Astrocyte (in vitro differentiated cells and primary cell): Measurements from ENCODE around the gene DNMT3B. TPM values are rescaled to one million over a fixed set of nuclear protein-coding genes. Genes with fewer than 3 reads are reported as not detected.

Experiments
- DNase-seq: peaks from one replicate; pipeline ENCODE4 v3.0.0-alpha.2; 2010; ENCODE audit warnings: low read depth
- FAIRE-seq: peaks from 2 replicates; lab custom pipeline; 2011; peaks lifted over from hg19 to GRCh38; lab: Jason Lieb, UNC
- H2AFZ ChIP-seq: 2 replicates; pipeline ENCODE4 v1.6.0; 2012; ENCODE audit warnings: low read depth, low read length, inconsistent platforms
- H3K27ac ChIP-seq: 2 replicates; pipeline ENCODE4 v1.5.1; 2011; ENCODE audit warnings: low read depth, low read length, inconsistent platforms
- H3K27me3 ChIP-seq: 2 replicates; pipeline ENCODE4 v1.6.0; 2011; ENCODE audit warnings: low read length, inconsistent platforms; ENCODE audit not compliant: insufficient read depth
- H3K36me3 ChIP-seq: 2 replicates; pipeline ENCODE4 v1.5.1; 2011; ENCODE audit warnings: low read length, inconsistent platforms; ENCODE audit not compliant: insufficient read depth
- H3K4me1 ChIP-seq: 2 replicates; pipeline ENCODE4 v1.5.1; 2011; ENCODE audit warnings: low read length, inconsistent platforms; ENCODE audit not compliant: insufficient read depth
- H3K4me2 ChIP-seq: 2 replicates; pipeline ENCODE4 v1.6.0; 2012; ENCODE audit warnings: low read length, inconsistent platforms
- H3K4me3 ChIP-seq: 2 replicates; pipeline ENCODE4 v1.5.1; 2011; ENCODE audit warnings: low read depth, mild to moderate bottlenecking, low read length, inconsistent platforms; ENCODE audit not compliant: insufficient read depth
- H3K79me2 ChIP-seq: 2 replicates; pipeline ENCODE4 v1.6.0; 2012; ENCODE audit warnings: mild to moderate bottlenecking, low read length, inconsistent platforms; ENCODE audit not compliant: insufficient read depth
- H3K9ac ChIP-seq: 2 replicates; pipeline ENCODE4 v1.6.0; 2012; ENCODE audit warnings: mild to moderate bottlenecking, low read length, inconsistent platforms
- H3K9me3 ChIP-seq: 2 replicates; pipeline ENCODE4 v1.5.1; 2012; ENCODE audit warnings: low read depth, mild to moderate bottlenecking, low read length, inconsistent platforms; ENCODE audit not compliant: insufficient read depth
- H4K20me1 ChIP-seq: 2 replicates; pipeline ENCODE4 v1.6.0; 2012; ENCODE audit warnings: low read length, inconsistent platforms; ENCODE audit not compliant: insufficient read depth
- H3K27ac Mint-ChIP-seq: one replicate; pipeline ENCODE4 v1.8.0; 2021; ENCODE audit warnings: mild to moderate bottlenecking, mixed read lengths; ENCODE audit not compliant: unreplicated experiment
- H3K27me3 Mint-ChIP-seq: one replicate; pipeline ENCODE4 v1.8.0; 2021; ENCODE audit warnings: low read depth, mixed read lengths; ENCODE audit not compliant: unreplicated experiment
- H3K36me3 Mint-ChIP-seq: one replicate; pipeline ENCODE4 v1.8.0; 2021; ENCODE audit warnings: low read depth, mixed read lengths; ENCODE audit not compliant: unreplicated experiment
- H3K4me1 Mint-ChIP-seq: one replicate; pipeline ENCODE4 v1.8.0; 2021; ENCODE audit warnings: low read depth, mixed read lengths; ENCODE audit not compliant: unreplicated experiment
- H3K4me3 Mint-ChIP-seq: one replicate; pipeline ENCODE4 v1.8.0; 2021; ENCODE audit warnings: mild to moderate bottlenecking, moderate library complexity, mixed read lengths; ENCODE audit not compliant: unreplicated experiment
- H3K9me3 Mint-ChIP-seq: one replicate; pipeline ENCODE4 v1.8.0; 2021; ENCODE audit warnings: mild to moderate bottlenecking, mixed read lengths; ENCODE audit not compliant: unreplicated experiment
- EZH2 ChIP-seq: IDR thresholded peaks from 2 replicates; pipeline ENCODE4 v1.6.1; 2012; ENCODE audit warnings: mild to moderate bottlenecking, low read length, inconsistent platforms; ENCODE audit not compliant: insufficient read depth
- total RNA-seq: library from RNA; stranded (reverse); gene quantifications from 2 replicates; pipeline ENCODE4 v1.2.1, GENCODE V29; 2021
- TF ChIP-seq, protein P1 (sequence below): IDR thresholded peaks from 2 replicates; pipeline ENCODE4 v1.5.1; 2011; ENCODE audit warnings: low read depth, mild to moderate bottlenecking, inconsistent platforms, low read length, moderate library complexity; ENCODE audit not compliant: insufficient read depth

DNMT3B gene
- total RNA-seq, 1 donor from 2014 or later = 5.0 TPM

DNA sequence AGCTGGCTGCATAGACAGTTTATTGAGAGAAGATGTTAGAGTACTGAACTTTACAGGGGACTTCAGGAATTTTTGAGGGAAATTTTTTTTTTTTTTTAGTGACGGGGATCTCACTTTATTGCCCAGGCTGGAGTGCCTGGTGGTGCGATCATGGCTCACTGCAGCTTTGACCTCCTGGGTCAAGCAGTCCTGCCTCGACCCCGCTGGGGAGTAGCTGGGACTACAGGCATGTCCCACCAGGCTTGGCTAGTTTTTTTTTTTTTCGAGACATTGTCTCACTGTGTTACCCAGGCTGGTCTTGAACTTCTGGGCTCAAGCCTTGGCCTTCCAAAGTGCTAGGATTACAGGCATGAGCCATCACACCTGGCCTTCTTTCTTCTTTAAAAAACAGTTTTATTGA is 85.8 kb downstream of the DNMT3B start:
- DNase-seq = no peak
- H3K27me3 ChIP-seq = no peaks in the 10 kb centered on the region
- H3K27ac ChIP-seq = no peak overlapping the region
- H3K79me2 ChIP-seq = peaks cover 60% of the 10 kb centered on the region
- H4K20me1 ChIP-seq = peaks cover 86% of the 10 kb centered on the region
- no peak for FAIRE-seq
- no peak overlapping the region for H3K27ac Mint-ChIP-seq
- H3K36me3 Mint-ChIP-seq = peaks cover 18% of the 10 kb centered on the region
- H2AFZ ChIP-seq = no peak overlapping the region
- H3K9me3 ChIP-seq = no peaks in the 10 kb centered on the region
- no peak for TF ChIP-seq EZH2
- TF ChIP-seq, protein P1, sequence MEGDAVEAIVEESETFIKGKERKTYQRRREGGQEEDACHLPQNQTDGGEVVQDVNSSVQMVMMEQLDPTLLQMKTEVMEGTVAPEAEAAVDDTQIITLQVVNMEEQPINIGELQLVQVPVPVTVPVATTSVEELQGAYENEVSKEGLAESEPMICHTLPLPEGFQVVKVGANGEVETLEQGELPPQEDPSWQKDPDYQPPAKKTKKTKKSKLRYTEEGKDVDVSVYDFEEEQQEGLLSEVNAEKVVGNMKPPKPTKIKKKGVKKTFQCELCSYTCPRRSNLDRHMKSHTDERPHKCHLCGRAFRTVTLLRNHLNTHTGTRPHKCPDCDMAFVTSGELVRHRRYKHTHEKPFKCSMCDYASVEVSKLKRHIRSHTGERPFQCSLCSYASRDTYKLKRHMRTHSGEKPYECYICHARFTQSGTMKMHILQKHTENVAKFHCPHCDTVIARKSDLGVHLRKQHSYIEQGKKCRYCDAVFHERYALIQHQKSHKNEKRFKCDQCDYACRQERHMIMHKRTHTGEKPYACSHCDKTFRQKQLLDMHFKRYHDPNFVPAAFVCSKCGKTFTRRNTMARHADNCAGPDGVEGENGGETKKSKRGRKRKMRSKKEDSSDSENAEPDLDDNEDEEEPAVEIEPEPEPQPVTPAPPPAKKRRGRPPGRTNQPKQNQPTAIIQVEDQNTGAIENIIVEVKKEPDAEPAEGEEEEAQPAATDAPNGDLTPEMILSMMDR = no peak
- no peak overlapping the region for H3K4me3 ChIP-seq
- H3K4me3 Mint-ChIP-seq = no peak overlapping the region
- H3K4me2 ChIP-seq = no peak overlapping the region
- H3K9me3 Mint-ChIP-seq = no peaks in the 10 kb centered on the region
- H3K4me1 Mint-ChIP-seq = peaks cover 3% of the 10 kb centered on the region
- no peaks in the 10 kb centered on the region for H3K4me1 ChIP-seq
- H3K9ac ChIP-seq = no peak overlapping the region
- no peaks in the 10 kb centered on the region for H3K27me3 Mint-ChIP-seq
- peaks cover 54% of the 10 kb centered on the region for H3K36me3 ChIP-seq

DNA sequence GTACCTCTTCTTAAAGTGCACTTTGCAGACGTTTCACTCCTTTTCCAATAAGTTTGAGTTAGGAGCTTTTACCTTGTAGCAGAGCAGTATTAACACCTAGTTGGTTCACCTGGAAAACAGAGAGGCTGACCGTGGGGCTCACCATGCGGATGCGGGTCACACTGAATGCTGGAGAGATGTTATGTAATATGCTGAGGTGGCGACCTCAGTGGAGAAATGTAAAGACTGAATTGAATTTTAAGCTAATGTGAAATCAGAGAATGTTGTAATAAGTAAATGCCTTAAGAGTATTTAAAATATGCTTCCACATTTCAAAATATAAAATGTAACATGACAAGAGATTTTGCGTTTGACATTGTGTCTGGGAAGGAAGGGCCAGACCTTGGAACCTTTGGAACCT is 86.7 kb downstream of the DNMT3B start:
- H3K4me3 ChIP-seq = no peak overlapping the region
- H3K4me2 ChIP-seq = no peak overlapping the region
- no peaks in the 10 kb centered on the region for H3K9me3 Mint-ChIP-seq
- H3K79me2 ChIP-seq = peaks cover 51% of the 10 kb centered on the region
- H3K36me3 Mint-ChIP-seq = peaks cover 18% of the 10 kb centered on the region
- DNase-seq (no peak), FAIRE-seq (no peak)
- no peak for TF ChIP-seq EZH2
- TF ChIP-seq, protein P1 = no peak
- no peaks in the 10 kb centered on the region for H3K27me3 Mint-ChIP-seq
- H3K27me3 ChIP-seq = no peaks in the 10 kb centered on the region
- no peak overlapping the region for H3K4me3 Mint-ChIP-seq
- H3K4me1 Mint-ChIP-seq = peaks cover 3% of the 10 kb centered on the region
- no peaks in the 10 kb centered on the region for H3K4me1 ChIP-seq
- H3K27ac Mint-ChIP-seq = no peak overlapping the region
- peaks cover 55% of the 10 kb centered on the region for H3K36me3 ChIP-seq
- no peak overlapping the region for H3K27ac ChIP-seq
- H3K9ac ChIP-seq = no peak overlapping the region
- no peak overlapping the region for H2AFZ ChIP-seq
- peaks cover 85% of the 10 kb centered on the region for H4K20me1 ChIP-seq
- H3K9me3 ChIP-seq = no peaks in the 10 kb centered on the region

DNA sequence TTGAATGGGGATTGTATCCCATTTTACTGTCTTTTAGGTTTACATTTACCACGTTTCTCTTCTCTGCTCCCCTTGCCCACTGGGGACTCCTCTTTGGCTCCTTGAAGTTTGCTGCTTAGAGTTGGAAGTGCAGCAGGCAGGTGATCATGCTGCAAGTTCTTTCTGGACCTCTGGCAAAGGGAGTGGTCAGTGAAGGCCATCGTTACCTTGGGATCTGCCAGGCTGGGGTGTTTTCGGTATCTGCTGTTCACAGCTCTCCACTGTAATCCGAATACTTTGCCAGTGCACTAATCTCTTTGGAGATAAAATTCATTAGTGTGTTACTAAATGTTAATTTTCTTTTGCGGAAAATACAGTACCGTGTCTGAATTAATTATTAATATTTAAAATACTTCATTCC is 87.4 kb downstream of the DNMT3B start:
- no peaks in the 10 kb centered on the region for H3K27me3 Mint-ChIP-seq
- FAIRE-seq (no peak), DNase-seq (no peak)
- no peaks in the 10 kb centered on the region for H3K9me3 ChIP-seq
- H3K27ac Mint-ChIP-seq = no peak overlapping the region
- H3K4me1 Mint-ChIP-seq = peaks cover 3% of the 10 kb centered on the region
- H2AFZ ChIP-seq = no peak overlapping the region
- peaks cover 83% of the 10 kb centered on the region for H4K20me1 ChIP-seq
- H3K9me3 Mint-ChIP-seq = no peaks in the 10 kb centered on the region
- peaks cover 59% of the 10 kb centered on the region for H3K36me3 ChIP-seq
- H3K4me3 ChIP-seq = no peak overlapping the region
- no peaks in the 10 kb centered on the region for H3K4me1 ChIP-seq
- TF ChIP-seq EZH2 = no peak
- TF ChIP-seq, protein P1 = no peak
- no peak overlapping the region for H3K27ac ChIP-seq
- H3K27me3 ChIP-seq = no peaks in the 10 kb centered on the region
- no peak overlapping the region for H3K4me2 ChIP-seq
- H3K9ac ChIP-seq = no peak overlapping the region
- peaks cover 18% of the 10 kb centered on the region for H3K36me3 Mint-ChIP-seq
- no peak overlapping the region for H3K4me3 Mint-ChIP-seq
- H3K79me2 ChIP-seq = peaks cover 44% of the 10 kb centered on the region
